Midbrain (tissue), 1 donor: ENCODE results near the gene PTPRN2.

Experiments used
- DNase-seq: peaks from one replicate; lab custom pipeline; 2025; lab: John Stamatoyannopoulos, UW

PTPRN2 gene

DNA sequence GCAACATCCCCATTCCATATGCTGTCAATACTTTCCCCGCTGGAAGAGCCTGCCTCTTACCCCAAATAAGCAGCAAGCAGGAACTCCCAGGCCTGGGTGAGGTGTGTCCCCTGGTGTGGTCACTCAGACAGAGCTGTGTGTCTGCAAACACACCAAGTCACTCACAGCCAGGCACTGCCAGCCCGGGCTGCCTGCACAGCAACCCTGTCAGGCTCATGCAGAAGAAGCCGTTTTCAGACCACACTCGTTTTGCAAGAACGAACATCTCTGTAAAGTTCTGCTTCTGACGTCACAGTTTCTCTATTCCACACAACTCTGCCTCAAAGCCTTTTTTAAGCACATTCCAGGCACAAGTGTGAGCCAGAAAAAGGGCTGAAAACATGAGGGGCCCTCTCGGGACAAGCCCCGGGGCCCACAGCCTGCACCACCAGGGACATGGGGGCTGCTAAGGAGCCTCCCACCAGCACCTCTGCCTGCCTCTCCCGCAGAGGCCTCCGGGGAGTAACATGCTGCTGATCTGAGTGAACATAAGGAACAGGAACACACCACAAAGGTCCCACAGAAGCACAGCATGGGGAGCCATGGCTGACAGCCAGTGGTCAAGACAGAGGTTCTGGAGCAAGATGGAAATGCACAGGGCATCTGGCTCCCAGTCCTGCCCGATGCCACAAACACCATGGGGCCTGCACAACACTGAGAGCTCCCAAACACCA is 11.4 kb downstream of the PTPRN2 start:
- DNase-seq: no peak

DNA sequence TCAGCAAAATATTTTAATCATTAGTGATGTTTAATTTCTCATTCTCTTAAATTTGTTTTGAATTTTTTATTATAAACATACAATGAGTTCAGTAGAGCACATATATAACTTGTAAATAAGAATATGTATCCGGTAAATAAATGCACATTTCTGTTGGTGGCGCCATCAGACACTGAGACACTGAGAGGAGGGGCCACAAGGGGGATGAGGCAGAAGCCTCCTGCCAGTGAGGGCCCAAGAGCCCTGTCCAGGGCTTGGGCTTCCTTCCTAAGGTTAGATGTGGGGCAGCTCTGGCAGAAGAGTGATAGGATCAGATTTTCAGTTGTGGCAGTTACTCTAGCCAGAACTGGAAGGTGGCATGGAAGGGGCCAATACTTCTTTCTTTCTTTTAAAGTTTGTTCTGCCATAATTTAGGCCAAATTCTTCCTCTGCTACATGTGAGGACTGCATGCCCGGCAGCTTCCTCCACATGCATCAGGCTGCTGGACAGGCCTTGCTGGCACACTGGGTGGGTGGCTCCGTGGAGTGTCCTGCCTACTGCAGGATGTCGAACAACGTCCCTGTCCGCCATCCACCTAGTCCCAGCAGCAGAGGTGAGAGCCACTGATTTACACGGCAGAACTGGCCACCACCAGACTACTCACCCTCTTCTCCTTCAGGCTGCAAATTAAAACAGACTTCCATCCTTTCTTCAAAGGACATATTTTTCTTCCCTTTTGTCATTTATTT is 13.2 kb downstream of the PTPRN2 start:
- no peak for DNase-seq

DNA sequence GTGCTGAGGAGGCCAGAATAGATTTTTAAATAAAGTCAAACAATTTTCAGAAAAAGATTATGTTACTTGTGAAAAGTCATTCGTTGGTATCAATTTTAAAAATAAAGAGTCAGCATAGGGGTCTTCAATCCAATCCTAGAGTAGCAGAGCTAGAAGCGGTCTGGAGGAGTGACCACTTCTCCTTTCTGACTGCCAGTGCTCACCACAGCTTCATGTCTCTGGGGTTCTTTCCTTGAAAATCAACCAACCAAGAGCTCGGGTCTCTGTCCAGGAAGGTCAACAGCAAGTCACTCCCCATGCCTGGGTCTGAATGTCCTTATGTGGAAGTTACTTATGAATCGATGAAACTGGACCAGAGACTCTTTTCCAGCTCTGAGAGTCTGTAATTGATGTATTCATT is 14.3 kb downstream of the PTPRN2 start:
- no peak for DNase-seq

DNA sequence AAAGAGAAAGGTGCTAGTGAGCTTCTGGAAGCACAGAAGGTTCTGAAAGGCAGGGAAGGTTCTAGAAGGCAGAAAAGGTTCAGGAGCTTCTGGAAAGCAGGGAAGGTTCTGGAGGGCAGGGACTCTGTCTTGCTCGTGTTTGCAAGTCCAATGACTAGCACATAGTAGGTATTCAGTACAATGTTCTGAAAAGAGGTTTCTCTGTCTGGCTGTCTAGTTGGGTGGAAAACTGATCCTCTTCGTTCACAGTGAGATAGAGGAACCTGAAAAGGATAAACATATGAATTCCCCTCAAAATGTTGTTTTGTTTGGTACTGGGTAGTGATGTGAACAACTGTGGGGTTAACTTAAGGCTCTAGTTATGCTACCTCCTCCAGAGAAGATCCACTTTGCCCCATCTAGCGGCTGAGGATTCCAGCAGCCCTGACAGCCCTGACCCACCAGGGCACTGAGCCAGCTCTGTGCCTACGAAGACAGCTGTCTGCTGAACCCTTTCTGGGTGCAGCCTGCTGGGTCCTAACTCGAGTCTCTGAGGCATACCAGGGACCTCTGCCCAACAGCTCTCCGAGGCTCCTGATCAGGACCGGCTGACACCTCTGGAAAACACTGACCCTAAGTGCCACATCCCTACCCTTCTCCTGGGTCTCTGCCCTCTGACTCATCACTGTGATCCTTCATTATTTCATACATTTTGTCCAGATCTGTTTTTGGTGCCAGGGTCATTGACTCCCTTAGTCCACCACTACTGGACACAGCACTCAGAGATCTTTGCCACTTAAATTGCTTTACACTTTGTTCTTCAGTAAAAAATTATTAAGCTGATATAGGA is 15.4 kb downstream of the PTPRN2 start:
- DNase-seq: no peak

DNA sequence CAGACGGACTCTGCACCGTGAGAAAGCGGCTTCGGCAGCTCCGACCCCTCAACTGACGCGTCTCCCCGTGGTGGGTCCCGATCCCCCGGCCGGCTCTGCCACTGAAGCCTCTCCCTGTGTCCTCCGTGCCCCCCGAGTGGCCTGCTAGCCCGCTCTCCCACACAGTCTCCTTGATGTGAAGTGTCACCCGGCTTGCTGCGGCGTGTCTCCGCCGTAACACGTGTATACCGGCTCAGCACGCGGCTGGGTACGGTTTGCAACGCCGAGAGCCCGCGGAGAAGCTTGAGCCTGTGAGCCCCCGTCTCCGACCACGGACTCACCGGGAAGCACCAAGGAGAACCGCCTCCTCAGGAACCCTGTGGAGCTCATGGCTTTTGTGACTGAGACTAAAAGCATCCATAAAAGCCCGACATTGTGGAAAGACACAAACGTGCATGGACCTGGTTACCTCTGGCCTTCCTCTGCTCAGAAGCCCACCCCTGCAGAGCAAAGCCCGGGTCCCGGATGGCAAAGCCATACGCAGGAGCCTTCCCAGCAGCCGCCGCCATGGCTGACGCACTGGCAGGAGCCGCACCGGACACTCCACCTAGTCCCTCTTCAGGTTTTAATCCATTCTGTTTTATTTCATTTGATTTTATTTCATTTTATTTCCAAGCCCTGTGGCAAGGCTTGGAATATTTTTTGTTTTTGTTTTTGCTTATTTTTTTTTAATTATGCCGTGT is 17.0 kb downstream of the PTPRN2 start:
- DNase-seq: no peak

DNA sequence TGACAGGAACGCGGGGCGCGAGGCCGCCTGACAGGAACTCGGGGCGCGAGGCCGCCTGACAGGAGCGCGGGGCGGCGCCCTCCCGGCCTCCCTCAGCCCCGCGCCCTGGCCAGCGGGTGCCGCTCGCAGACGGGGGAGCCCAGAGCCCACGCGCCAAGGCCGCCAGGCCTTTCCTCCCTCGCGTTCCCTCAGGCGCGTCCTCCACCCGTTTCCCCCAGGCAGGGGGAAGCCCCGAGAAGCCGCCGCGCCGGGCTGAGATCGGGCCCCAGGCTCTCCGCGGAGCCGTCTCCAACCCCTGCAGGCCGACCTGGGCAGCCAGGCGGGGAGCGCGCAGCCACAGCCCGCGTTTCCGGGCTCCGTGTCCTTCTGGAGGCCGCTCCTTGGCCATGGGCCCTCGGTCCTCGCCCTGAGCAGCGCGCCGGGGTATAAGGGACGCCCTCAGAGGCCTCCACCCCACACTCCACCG is 17.7 kb downstream of the PTPRN2 start:
- DNase-seq: no peak

DNA sequence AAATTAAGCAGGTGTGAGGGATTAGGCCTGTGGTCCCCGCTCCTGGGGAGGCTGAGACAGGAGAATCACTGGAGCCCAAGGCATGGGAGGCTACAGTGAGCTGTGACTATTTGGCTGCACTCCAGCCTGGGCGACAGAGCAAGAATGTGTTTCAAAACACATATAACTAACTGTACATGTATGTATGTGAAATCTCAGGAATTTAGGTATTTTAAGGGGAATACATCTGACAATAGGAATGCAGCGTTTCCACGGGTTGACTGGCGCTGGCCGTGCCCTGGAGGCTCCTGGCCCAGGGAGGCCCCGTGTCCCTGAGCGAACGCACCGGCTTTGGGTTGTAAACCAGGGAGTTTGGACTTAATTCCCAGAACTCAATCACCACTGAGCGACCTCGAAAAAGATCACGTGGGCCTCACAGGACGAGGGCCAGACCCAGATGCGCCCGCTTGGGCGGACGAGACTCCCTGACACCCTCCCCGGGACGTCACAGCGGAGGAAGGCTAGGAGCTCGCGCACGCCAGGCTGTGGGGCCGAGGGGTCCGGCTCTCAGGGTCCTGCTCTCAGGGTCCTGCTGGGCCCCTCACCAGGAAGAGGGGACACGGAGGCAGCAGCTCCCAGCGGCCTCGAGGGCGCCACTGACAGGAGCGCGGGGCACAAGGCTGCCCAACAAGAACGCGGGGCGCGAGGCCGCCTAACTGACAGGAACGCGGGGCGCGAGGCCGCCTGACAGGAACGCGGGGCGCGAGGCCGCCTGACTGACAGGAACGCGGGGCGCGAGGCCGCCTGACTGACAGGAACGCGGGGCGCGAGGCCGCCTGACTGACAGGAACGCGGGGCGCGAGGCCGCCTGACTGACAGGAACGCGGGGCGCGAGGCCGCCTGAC is 18.4 kb downstream of the PTPRN2 start:
- DNase-seq: no peak

DNA sequence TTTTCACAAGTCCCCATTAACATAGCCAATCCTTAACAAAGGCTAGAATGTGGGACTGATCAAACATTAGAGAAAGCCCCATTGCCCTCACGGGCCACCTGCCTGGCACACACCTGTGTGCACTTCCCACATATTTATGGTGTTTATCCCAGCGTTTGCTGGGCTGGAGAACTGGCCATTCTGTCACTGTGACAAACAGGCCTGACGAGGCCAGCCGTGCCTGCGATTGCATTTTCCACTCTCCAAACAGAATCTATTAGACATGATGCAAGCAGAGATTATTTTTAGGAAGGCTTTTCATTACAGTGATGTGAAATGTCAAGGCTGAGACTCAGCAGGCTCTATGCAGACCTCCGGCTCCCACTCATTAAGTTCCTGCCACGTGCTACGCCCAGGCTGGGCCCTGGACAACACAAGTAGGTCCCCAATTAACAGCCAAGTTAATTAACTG is 20.4 kb downstream of the PTPRN2 start:
- no peak for DNase-seq

DNA sequence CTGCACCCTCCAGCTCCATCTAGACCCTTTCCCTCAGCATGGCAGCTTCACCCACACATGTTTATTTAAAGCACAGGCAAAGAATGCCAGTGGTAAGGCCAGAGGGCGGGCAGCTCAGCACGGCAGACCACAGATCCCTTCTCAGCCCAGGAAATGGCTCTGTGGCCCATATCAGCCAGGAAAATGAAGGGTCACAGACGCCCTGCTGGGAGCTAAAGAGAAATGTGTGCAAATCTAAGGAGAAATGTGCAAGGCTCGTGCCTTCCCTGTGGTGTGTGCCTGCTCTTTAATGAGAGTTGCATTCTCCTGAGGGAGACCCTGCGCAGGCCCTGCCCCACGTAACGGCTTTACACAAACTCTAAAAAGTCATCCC is 23.0 kb downstream of the PTPRN2 start:
- no peak for DNase-seq

DNA sequence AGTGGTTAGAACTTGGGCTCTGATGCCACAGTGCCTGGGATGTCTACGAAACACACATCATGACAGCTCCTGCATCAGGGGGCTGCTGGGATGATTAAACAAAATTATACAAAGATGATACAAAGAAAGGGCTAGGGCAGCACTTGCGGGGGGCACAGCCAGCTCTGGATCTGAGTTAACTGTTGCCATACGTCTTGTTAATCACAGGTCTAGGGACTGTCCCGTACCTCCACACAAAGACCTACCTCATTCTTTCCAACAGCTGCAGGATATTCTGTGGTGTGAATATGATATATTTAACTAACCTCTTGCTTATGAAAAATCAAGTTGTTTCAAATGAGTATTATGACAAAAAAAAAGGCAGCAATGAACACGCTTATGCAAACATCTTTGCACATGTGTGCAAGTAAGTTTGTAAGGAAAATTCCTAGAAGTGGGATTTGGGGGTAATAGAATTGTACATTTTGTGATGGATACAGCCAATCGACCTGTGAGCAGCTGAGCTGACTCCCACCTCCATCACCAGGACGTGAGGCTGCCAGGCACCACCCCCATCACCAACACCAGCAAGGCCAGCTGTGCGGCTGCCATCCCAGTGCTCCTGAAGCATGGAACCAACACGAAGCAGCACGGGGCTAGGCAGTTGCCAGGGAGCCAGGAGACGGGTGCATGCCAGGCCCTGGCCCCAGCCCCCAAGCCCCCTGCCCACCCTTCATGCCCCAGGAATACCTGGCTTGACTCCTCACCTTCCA is 23.5 kb downstream of the PTPRN2 start:
- no peak for DNase-seq

DNA sequence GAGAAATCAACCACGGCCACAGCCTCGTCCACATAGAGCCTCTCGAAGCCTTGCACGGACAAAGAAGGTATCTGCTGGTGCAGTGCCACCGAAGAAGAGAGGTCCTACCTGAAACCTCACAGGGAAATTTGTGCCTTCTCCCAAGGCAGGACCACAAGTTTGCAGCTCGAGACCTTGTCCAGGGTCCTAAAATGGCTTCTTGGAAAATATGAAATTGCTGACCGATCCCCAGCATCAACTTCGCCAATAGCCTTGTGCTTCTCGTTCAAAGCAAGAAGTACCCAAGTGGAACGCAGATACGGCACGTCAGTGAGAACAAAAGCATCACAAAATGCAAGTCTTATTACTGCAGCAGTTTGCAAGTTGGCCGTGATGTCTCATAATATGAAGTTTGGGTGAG is 24.6 kb downstream of the PTPRN2 start:
- no peak for DNase-seq

DNA sequence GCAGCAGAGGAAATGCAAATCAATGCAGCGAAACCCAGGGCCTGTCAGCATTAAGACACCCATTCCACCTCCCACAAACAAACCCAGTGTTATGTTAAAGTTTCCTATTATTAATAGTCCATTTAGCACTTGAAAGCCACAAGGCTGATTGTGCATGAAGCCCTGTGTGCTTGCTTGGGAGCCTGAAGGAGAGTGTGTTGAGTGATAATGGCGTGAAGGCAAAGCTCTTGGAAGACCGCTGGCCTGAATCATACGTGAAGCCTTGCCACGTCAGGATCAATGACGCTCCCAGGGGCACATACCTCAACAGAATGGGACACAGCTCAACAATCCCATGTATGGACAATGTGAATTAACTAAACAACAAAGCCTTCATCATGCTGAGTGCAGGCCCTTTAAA is 25.1 kb downstream of the PTPRN2 start:
- DNase-seq: no peak

DNA sequence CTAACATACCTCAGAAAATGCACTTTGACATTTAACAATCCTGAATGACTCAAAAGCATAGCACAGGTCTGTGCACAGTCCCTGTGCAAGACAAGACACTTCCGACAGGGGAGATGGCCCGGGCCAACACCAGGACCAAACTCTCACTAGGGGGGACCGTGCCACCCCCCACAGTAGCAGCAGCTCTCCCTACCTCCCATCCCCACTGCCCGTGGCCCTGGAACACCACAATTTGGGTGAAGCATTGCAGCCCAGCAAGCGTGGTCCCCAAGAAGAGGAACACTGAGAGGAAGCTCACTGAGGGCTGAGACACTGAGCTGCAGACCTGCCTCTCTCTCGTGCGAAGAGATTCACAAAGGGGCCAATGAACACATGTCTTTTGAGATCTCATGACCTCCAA is 26.0 kb downstream of the PTPRN2 start:
- no peak for DNase-seq

DNA sequence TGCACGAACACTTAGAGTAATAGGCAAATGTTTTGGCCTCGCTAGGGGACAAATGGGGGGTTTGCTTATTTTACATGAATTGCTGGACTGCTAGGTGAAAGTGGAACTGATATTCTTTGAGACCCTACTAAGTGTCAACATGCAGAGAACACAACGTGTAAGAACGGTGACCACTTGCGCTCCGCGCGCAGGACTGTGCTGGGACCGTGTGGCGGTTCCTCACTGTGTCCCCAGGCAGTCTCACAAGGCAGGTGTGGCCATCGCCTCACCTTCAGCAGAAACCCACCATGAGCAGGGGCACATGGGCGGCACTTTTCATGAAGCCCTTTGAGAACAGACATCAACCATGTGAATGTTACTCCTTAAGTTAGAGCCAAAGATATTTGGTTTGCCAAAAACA is 27.2 kb downstream of the PTPRN2 start:
- DNase-seq: no peak

DNA sequence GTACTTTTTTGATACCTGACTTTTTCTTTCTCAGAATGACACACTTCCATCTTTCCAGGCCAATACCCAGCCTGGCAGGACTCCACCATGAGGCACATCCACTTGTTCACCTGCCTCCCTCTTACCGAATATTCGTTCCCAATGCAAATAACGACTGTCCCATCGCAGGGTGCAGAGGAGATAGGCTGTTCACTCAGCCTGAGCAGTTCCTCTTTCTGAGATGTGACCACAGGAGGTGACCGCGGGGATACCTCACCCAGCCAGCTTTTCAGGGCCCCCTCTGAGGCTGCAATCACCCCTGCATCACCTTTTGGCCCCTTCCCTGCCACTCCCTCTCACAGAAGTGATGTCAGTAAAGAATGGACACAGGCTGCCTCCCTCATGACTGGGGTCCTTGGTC is 28.3 kb downstream of the PTPRN2 start:
- DNase-seq: no peak

DNA sequence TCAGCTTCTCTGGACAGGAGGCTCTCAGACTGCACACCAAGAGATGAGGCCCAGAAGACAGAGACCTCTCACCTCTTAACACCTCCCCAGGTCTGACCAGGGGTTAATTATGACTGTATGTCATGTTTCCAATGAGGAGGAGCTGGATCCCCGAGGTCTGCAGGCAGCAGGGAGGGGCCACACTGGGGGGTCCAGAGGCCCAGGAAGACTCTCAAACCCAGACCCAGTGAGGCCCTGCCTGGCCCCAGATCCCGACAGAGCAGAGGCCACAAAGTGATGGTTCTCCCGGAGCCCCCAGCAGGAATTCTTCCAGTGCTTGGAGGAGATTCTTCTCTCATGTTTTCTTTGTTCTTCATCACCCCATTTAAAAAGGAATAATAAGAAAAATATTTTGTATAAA is 28.8 kb downstream of the PTPRN2 start:
- no peak for DNase-seq

DNA sequence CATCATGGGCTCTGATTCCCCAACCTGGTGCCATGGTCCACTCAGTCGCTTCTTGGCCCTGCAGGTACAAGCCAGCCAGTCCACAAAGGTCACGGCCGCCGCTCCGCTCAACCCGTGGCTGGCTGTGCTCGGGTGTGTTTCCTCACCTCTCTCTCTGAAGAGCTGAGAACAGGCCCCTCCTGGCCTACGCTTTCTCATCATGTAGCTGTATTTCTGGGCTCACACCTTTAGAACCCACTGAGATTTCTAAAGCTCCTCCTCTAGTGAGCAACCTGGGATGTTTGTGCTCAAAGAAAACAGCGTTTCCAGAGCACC is 30.2 kb downstream of the PTPRN2 start:
- DNase-seq: no peak

DNA sequence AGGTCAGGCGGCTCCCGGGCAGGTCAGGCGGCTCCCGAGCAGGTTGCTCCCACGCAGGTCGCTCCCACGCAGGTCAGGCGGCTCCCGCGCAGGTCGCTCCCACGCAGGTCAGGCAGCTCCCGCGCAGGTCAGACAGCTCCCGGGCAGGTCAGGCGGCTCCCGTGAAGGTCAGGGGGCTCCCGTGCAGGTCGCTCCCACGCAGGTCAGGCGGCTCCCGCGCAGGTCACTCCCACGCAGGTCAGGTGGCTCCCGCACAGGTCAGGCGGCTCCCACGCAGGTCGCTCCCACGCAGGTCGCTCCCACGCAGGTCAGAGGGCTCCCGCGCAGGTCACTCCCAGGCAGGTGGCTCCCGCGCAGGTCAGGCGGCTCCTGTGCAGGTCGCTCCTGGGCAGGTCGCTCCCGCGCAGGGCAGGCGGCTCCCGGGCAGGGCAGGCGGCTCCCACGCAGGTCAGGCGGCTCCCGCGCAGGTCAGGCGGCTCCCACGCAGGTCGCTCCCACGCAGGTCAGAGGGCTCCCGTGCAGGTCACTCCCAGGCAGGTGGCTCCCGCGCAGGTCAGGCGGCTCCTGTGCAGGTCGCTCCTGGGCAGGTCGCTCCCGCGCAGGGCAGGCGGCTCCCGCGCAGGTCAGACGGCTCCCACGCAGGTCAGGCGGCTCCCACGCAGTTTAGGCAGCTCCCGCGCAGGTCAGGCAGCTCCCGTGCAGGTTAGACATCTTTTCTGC is 30.7 kb downstream of the PTPRN2 start:
- no peak for DNase-seq

DNA sequence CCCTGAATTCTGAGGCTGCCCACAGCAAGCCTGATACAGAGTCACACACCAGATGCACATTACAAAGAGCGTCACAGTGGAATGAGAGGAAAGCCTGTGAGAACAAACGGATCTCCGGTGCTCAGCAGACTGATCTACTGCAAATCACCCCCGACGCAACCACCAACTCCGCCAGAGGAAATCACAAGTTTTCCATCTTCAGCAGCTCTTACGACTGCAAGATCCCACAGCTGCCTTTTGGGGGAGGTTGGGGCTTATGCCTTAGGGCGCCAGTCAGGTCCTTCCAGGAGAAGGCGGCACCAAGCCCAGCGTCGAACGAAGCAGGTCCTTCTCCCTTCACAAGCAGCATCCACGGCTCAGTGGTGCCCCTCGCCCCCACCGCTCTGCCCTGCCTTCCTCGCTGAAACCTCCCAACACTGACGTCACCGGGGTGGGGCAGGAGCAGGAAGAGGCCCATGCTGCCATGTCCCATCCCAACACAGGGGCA is 32.5 kb downstream of the PTPRN2 start:
- no peak for DNase-seq
